GM21619 (cell line): ENCODE measurements around the gene DOCK11.
"Not testable (repeated sequence)": the region's sequence is repeated elsewhere in the genome, so short reads cannot be mapped to it uniquely, and the experiment has no call there.

ENCODE experiments used
- ATAC-seq: cut with Tn5 transposase; IDR thresholded peaks from one replicate; pipeline ENCODE4 v1.9.1; 2021; ENCODE audit not compliant: unreplicated experiment

Gene DOCK11

GRCh38 chrX:118495061-118495921 is at the start of gene DOCK11:
TSS of gene DOCK11 (plus strand) at chrX:118495815. CDS start at chrX:118495972, 157 bp downstream.
- ATAC-seq = peak; percentile 61

GRCh38 chrX:118448273-118448783 is 47.3 kb upstream of the DOCK11 start:
- ATAC-seq = no peak

- no peak for ATAC-seq
Measured at GRCh38 chrX:118455013-118455412, 40.6 kb upstream of the DOCK11 start.

- peak; percentile 60 for ATAC-seq
Measured at GRCh38 chrX:118459494-118459893, 36.1 kb upstream of the DOCK11 start.

- ATAC-seq = no peak
Measured at GRCh38 chrX:118464501-118464900, 31.1 kb upstream of the DOCK11 start.

GRCh38 chrX:118468122-118468521 is 27.5 kb upstream of the DOCK11 start:
- no peak for ATAC-seq

GRCh38 chrX:118470721-118471347 is 24.8 kb upstream of the DOCK11 start:
- not testable (repeated sequence) for ATAC-seq

- ATAC-seq = no peak
Measured at GRCh38 chrX:118474586-118474985, 21.0 kb upstream of the DOCK11 start.

- ATAC-seq = no peak
Measured at GRCh38 chrX:118475903-118476302, 19.7 kb upstream of the DOCK11 start.

- no peak for ATAC-seq
Measured at GRCh38 chrX:118480172-118480571, 15.4 kb upstream of the DOCK11 start.

- not testable (repeated sequence) for ATAC-seq
Measured at GRCh38 chrX:118482384-118482783, 13.2 kb upstream of the DOCK11 start.

- ATAC-seq = no peak
Measured at GRCh38 chrX:118484216-118484903, 11.3 kb upstream of the DOCK11 start.

- ATAC-seq = not testable (repeated sequence)
Measured at GRCh38 chrX:118486693-118487092, 8.9 kb upstream of the DOCK11 start.

GRCh38 chrX:118493016-118493415 is 2.6 kb upstream of the DOCK11 start:
- no peak for ATAC-seq

GRCh38 chrX:118493653-118494297 is 1.8 kb upstream of the DOCK11 start:
- no peak for ATAC-seq

GRCh38 chrX:118495958-118496762 is 545 bp downstream of the DOCK11 start:
- ATAC-seq = peak; percentile 60

GRCh38 chrX:118496763-118497079 is 1.1 kb downstream of the DOCK11 start:
- peak; percentile 12 for ATAC-seq

GRCh38 chrX:118497180-118497818 is 1.7 kb downstream of the DOCK11 start:
- no peak for ATAC-seq

GRCh38 chrX:118498351-118498750 is 2.7 kb downstream of the DOCK11 start:
- ATAC-seq = no peak

GRCh38 chrX:118498755-118499154 is 3.1 kb downstream of the DOCK11 start:
- no peak for ATAC-seq
